Esophagus muscularis mucosa (tissue), 4 donors: ENCODE results near the gene SMCO2. TPM values are rescaled to one million over a fixed set of nuclear protein-coding genes. Genes with fewer than 3 reads are reported as not detected.

Experiments
- DNase-seq: peaks from one replicate; pipeline ENCODE4 v3.0.0-alpha.2; 2017; ENCODE audit errors: extremely low spot score
- H3K27ac ChIP-seq, 4 donors: fragments of 200-600 bp; sonication (generic); replicated peaks in 1 of 4; 1 replicate in 3 of 4; 2 replicates in 1 of 4; pipeline ENCODE4 v1.5.1; 2016 to 2019; ENCODE audit warnings: mild to moderate bottlenecking in 1 of 4
- H3K27me3 ChIP-seq, 4 donors: fragments of 200-600 bp; sonication (generic); one replicate each; pipeline versions ENCODE4 v1.5.1 to v1.6.0; 2016 to 2019
- H3K36me3 ChIP-seq, 4 donors: fragments of 200-600 bp; sonication (generic); one replicate each; pipeline ENCODE4 v1.5.1; 2016 to 2019
- H3K4me1 ChIP-seq, 4 donors: fragments of 200-600 bp; sonication (generic); one replicate each; pipeline ENCODE4 v1.5.1; 2016 to 2019
- H3K4me3 ChIP-seq, 4 donors: fragments of 200-600 bp; sonication (generic); 1 replicate in 2 of 4; 2 replicates in 2 of 4; pipeline ENCODE4 v1.5.1; 2016 to 2019; ENCODE audit warnings: mild to moderate bottlenecking in 4 of 4, moderate library complexity in 1 of 4
- H3K9me3 ChIP-seq, 4 donors: fragments of 200-600 bp; sonication (generic); 1 replicate in 3 of 4; 2 replicates in 1 of 4; pipeline ENCODE4 v1.5.1; 2016 to 2019
- EP300 ChIP-seq: sonication (generic); formaldehyde crosslinking; IDR thresholded peaks from one replicate; pipeline ENCODE4 v1.6.1; 2017; ENCODE audit warnings: antibody characterized with exemption
- POLR2A ChIP-seq: fragments of 450-650 bp; IDR thresholded peaks from one replicate; pipeline ENCODE4 v1.6.1; 2017; ENCODE audit warnings: antibody characterized with exemption, moderate library complexity, mild to moderate bottlenecking, low read depth
- POLR2AphosphoS5 ChIP-seq, 2 donors: sonication (generic); formaldehyde crosslinking; IDR thresholded peaks; one replicate each; pipeline ENCODE4 v1.6.1; 2017; ENCODE audit warnings: antibody characterized with exemption in 2 of 2
- WGBS: methylation state at CpG from one replicate; pipeline ENCODE4 v1.1.5; 2018; 5-methylcytosine and 5-hydroxymethylcytosine counted together
- intact Hi-C: fragments of 100-400 bp; cut with DNase I; formaldehyde crosslinking; loops from one replicate; pipeline ENCODE4 v1.15.1; 2023
- total RNA-seq, 4 donors: library from RNA; depleted of rRNA; stranded (reverse); fragments of >200 nt; gene quantifications; one replicate each; pipeline versions ENCODE4 v1.1.0 to v1.2.1, GENCODE V29; 2016
- TF ChIP-seq, protein P1 (sequence below), 3 experiments: fragments of 200-600 bp in 2 of 3; fragments of 450-650 bp in 1 of 3; sonication (generic) in 2 of 3; IDR thresholded peaks; one replicate each; pipeline ENCODE4 v1.5.1; 2017 to 2019; ENCODE audit warnings: antibody characterized with exemption in 3 of 3, mild to moderate bottlenecking in 2 of 3, moderate library complexity in 1 of 3

The SMCO2 gene
- total RNA-seq, 4 donors from 2014 or later, result not detected

DNA sequence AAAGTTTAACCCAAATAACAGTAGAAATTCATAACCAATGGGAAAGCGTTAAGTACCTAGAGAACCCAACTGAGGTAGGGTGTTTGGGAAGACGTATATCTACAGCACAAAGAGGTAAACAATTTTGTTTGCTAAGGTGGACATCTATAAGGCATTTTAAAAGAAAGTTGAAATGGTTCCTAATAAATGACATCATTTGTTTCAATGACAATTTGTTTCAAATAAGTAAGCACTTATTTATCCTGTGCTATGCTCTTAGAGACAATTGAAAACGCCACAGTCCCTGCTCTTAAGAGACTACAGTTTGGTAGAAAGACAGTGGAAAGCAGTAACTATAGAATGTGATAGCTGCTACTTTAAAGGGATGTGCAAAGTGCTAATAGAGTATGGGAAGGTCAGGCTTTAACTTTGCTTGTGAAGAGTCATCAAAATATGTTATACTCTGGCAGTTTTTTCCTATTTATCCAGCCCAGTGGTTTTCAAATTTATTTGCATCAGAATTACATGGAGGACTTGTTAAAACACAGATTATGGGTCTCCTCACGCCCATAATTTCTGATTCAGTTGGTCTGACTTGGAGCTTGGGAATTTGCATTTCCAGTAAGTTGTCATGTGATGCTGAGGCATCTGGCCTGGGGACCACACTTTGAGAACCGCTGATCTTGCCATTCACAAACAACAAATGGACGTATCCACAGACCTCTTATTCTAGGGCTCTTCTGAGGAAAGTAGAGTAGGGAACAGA, 19.6 kb upstream of the SMCO2 start:
- no peak for TF ChIP-seq EP300
- H3K4me3 ChIP-seq, result no peak overlapping the region
- intact Hi-C loops, result no loop called here
- WGBS, result 98% methylated on average over 6 of the region's 6 CpGs
- H3K9me3 ChIP-seq, result no peaks in the 10 kb centered on the region
- peaks cover 0 to 6% (median 0%) of the 10 kb centered on the region in 4 donors for H3K4me1 ChIP-seq
- H3K27ac ChIP-seq, result no peak overlapping the region
- no peaks in the 10 kb centered on the region for H3K27me3 ChIP-seq
- H3K36me3 ChIP-seq, result no peaks in the 10 kb centered on the region
- no peak for DNase-seq

DNA sequence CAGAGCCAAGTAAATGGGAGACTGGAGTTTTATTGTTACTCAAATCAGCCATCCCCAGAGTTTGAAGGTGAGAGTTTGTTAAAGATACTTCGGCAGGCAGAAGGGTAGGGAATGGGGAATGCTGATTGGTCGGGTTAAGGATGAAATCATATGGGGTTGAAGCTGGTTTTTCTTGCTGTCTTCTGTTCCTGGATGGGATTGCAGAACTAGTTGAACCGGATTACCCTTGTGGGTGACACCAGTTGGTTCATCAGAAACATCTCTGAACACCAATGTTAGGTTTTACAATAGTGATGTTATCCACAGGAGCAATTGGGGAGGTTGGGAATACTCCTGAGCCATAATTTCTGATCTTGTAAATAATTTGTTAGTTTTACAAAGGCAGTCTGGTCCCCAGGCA, 18.7 kb upstream of the SMCO2 start:
- no peak for TF ChIP-seq EP300
- no peak for TF ChIP-seq POLR2A
- TF ChIP-seq POLR2AphosphoS5 (IDR thresholded peaks at IDR 0.05), result no peak
- TF ChIP-seq, protein P1, sequence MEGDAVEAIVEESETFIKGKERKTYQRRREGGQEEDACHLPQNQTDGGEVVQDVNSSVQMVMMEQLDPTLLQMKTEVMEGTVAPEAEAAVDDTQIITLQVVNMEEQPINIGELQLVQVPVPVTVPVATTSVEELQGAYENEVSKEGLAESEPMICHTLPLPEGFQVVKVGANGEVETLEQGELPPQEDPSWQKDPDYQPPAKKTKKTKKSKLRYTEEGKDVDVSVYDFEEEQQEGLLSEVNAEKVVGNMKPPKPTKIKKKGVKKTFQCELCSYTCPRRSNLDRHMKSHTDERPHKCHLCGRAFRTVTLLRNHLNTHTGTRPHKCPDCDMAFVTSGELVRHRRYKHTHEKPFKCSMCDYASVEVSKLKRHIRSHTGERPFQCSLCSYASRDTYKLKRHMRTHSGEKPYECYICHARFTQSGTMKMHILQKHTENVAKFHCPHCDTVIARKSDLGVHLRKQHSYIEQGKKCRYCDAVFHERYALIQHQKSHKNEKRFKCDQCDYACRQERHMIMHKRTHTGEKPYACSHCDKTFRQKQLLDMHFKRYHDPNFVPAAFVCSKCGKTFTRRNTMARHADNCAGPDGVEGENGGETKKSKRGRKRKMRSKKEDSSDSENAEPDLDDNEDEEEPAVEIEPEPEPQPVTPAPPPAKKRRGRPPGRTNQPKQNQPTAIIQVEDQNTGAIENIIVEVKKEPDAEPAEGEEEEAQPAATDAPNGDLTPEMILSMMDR (IDR thresholded peaks at IDR 0.05), result no peak
- H3K9me3 ChIP-seq, result no peaks in the 10 kb centered on the region
- intact Hi-C loops, result no loop called here
- peaks cover 0 to 6% (median 2%) of the 10 kb centered on the region in 4 donors for H3K4me1 ChIP-seq
- H3K27ac ChIP-seq, result no peak overlapping the region
- WGBS, result 85% methylated on average over 3 of the region's 3 CpGs
- no peak overlapping the region for H3K4me3 ChIP-seq
- no peaks in the 10 kb centered on the region for H3K36me3 ChIP-seq
- no peaks in the 10 kb centered on the region for H3K27me3 ChIP-seq
- DNase-seq, result no peak

DNA sequence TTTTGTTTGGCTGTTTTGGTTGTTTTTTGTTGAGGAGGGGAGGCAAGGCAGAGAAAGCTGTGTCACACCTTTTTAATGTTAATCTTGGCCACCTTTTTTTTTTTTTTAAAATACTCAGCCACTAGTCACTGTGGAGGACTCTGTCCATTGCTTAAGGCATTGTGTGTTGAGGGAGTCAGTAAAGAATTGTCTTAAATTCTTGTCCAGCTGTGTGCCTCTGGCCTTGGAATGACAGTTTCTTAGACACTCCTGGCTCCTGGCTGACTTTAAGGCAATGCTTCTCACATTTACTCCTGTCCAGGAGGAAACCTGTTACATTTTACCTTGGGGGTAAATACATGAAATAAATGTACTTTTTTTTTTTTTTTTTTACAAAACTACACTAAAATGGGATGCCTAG, 18.1 kb upstream of the SMCO2 start:
- no peak overlapping the region for H3K27ac ChIP-seq
- H3K36me3 ChIP-seq, result no peaks in the 10 kb centered on the region
- peaks cover 0 to 8% (median 8%) of the 10 kb centered on the region in 4 donors for H3K4me1 ChIP-seq
- H3K4me3 ChIP-seq, result no peak overlapping the region
- H3K27me3 ChIP-seq, result no peaks in the 10 kb centered on the region
- intact Hi-C loops, result no loop called here
- DNase-seq, result no peak
- no peak for TF ChIP-seq EP300
- TF ChIP-seq POLR2AphosphoS5 (IDR thresholded peaks at IDR 0.05), result no peak
- TF ChIP-seq, protein P1 (IDR thresholded peaks at IDR 0.05), result no peak
- no peak for TF ChIP-seq POLR2A
- H3K9me3 ChIP-seq, result no peaks in the 10 kb centered on the region

DNA sequence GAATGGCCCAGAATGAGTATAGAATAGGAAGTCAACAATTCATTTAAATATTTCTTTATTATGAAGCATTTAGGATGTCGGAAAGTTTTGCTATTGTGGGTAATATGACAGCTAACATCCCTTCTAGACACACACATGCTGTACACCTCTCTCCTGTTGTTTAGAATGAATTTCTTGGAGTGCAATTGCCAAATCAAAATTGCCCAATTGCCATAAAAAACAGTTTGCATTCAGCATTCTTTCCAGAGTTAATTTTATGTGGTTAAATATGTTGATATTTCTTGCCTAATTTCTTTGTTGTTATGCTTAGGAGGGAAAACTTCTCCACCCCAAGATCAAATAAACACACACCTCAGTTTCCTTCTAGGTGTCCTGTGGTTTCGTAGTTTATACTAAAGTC, 16.9 kb upstream of the SMCO2 start:
- no peaks in the 10 kb centered on the region for H3K27me3 ChIP-seq
- TF ChIP-seq EP300 (no peak), POLR2AphosphoS5 (IDR thresholded peaks at IDR 0.05) (no peak), POLR2A (no peak)
- WGBS, result 98% methylated on average over 2 of the region's 2 CpGs
- no peak overlapping the region for H3K27ac ChIP-seq
- no peaks in the 10 kb centered on the region for H3K36me3 ChIP-seq
- intact Hi-C loops, result loop anchor here (10.0 kb wide), 1 partner anchor 135 kb away; no protein-coding TSS in a partner anchor
- peaks cover 0 to 10% (median 8%) of the 10 kb centered on the region in 4 donors for H3K4me1 ChIP-seq
- no peaks in the 10 kb centered on the region for H3K9me3 ChIP-seq
- no peak overlapping the region for H3K4me3 ChIP-seq
- DNase-seq, result no peak

DNA sequence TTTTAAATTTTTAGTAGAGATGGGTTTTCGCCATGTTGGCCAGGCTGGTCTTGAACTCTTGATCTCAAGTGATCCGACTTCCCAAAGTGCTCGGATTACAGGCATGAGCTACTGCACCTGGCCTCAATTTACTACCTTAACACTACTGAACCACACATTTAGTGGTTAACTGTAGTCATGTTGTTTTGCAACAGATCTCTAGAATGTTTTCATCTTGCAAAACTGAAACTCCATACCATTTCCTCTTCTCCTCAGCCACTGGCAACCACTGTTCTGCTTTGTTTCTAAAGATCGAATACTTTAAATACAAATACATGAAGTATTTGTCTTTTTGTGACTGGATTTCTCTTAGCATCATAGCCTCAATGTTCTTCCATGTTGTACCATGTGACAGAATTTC, 15.4 kb upstream of the SMCO2 start:
- H3K27me3 ChIP-seq, result no peaks in the 10 kb centered on the region
- no peak overlapping the region for H3K27ac ChIP-seq
- no peak for DNase-seq
- intact Hi-C loops, result loop anchor here (10.0 kb wide), 1 partner anchor 134 kb away; no protein-coding TSS in a partner anchor
- TF ChIP-seq POLR2AphosphoS5 (IDR thresholded peaks at IDR 0.05) (no peak), POLR2A (no peak), EP300 (no peak)
- TF ChIP-seq, protein P1 (IDR thresholded peaks at IDR 0.05), result no peak
- peaks cover 8 to 15% (median 9%) of the 10 kb centered on the region in 4 donors for H3K4me1 ChIP-seq
- 86% methylated on average over 4 of the region's 4 CpGs for WGBS
- H3K9me3 ChIP-seq, result no peaks in the 10 kb centered on the region
- H3K36me3 ChIP-seq, result no peaks in the 10 kb centered on the region
- no peak overlapping the region for H3K4me3 ChIP-seq
